HG03442 (cell line): ENCODE results near the gene CD300A.
A peak's percentile ranks its signal among the peaks of the same experiment; 100 is the strongest.

ENCODE experiments used
- ATAC-seq: cut with Tn5 transposase; IDR thresholded peaks from one replicate; pipeline ENCODE4 v1.9.1; 2021; ENCODE audit warnings: mild to moderate bottlenecking, moderate library complexity; ENCODE audit not compliant: unreplicated experiment

CD300A gene

DNA sequence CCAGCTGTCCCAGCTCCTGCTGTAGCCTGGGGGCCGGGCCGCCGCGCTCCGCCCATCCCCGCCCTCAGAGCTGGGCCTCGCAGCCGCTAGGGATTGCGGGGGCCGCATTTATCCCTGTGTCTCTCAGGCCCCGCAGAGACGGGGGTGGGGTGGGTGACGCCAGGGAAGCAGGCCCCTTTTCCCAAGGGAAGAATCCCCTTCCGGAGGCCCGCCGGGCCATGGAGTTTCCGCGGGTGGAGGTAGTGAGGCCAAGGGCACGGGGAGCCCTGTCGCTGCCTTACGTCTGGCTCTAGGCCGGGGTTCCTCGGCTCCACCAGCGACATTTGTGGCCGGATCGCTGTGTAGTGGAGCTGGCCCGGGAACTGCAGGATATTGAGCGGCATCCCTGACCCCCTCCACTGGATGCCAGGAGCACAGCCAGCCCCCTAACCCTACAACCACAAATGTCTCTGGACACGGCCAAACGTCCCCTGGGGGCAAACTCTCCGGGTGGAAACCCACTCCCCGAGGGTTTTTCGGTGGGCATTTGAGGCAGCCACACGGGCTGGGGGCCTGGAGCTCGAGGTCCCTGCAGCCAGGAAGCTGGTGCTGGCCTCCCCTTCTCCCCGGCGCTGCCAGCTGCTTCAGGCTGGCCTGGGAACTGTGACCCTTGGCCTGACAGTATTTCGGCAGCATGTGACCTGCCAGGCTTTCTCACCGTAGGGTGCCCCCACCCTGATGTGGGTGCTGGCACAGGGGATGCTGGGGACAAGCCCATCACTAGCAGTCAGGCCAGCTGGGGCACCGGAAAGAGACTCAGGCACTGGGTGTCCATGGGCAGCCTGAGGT, 12.0 kb upstream of the CD300A start:
- peak; percentile 84 for ATAC-seq

DNA sequence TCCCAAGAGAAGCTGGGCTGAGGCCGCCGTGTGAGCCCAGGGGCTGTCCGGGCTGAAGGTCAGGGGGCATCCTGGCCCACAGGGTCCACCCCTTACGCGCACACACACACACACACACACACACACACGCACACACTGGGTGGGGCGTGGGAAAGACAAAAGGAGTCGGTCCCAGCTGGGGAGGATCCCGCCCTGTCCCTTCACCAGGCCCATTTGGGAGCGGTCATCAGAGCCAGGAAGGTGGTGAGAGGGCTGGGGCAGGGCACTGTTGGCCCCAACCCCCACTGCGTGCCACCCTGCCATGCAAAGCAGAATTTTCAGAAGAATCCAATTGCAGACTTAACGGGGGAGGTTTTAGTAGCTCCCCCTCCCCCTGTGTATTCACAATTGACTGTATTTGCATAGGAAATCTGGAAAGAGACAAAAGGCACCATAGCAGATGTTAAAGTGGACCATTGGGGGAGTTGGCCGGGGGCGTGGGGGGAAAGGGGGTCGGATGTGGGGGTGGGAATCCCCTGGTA, 11.3 kb upstream of the CD300A start:
- ATAC-seq, result no peak

DNA sequence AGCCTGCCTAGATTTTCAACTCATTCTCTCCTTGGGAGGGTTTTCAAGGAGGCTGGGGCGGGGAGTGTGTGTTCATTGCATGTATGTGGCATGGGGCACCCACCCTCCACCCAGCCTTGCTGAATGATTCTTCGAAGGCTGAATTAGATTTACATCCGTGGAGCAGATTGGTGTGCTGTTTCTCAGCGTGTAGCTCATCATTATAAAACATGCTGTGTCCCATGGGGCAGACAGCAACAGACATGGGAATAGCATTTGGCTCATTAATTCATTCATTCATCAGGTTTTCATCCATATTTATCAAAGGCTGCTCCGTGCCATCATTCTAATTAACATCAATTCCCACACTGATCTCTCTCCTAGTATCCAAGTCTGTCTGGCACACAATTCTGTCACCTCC, 10.6 kb upstream of the CD300A start:
- no peak for ATAC-seq

DNA sequence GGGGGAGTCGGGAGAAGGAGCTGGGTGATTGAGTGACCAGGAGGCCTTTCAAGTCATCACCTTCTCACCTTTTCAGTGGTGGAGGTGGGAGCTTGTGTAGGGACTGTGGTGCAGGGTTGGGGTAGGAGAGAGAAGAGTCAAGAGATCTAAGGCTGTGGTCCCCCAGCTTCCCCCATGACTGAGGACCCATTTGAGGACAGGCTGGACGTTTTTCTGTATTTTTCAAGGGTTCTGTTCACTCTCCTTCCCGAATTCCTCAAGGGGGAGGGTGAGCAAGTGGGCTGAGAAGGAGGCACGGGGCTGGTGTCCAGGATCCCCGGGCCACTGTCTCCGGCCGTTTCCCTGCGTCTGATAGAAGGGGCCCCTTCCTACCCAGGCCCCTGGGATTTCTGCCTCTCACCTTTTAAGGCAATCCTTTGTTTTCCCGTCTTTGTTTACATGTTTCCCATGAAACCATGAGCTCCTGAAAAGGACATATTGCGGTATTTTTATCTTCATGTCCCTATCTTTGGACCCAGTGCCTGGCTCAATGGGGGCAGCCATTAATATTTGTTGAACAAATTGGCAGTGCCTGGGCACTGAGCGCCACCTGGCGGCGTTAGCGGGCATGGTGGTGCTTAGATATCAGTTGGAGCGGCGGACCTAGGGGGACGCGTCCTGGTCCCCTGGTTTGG, 9.2 kb upstream of the CD300A start:
- no peak for ATAC-seq

DNA sequence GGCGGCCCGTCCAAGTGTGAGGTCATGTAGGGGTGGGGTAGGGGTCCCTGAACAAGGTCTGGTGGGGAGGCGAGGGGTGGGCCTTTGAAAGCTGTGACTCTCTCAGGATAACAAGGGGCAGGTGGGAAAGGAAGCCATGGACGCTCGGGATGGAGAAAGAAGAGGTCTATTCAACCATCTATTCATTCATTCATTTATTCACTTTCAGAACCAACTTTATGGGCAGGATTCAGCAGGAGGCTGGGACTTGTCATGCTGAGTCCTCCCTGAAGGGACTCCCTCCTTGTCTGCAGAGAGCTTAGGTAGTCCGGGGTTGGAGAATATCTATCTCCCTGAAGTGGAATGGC, 8.6 kb upstream of the CD300A start:
- no peak for ATAC-seq

DNA sequence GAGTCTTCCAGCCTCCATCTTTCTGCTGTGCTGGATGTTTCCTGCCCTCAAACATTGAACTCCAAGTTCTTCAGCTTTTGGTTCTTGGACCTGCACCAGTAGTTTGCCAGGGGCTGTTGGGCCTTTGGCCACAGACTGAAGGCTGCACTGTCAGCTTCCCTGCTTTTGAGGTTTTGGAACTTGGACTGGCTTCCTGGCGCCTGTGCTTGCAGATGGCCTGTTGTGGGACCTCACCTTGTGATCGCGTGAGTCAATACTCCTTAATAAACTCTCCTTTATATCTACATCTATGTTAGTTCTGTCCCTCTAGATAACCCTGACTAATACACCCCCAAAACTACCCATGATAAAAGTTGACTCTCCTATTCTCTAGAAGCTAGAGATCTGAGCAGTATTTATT, 7.6 kb upstream of the CD300A start:
- ATAC-seq, result no peak

DNA sequence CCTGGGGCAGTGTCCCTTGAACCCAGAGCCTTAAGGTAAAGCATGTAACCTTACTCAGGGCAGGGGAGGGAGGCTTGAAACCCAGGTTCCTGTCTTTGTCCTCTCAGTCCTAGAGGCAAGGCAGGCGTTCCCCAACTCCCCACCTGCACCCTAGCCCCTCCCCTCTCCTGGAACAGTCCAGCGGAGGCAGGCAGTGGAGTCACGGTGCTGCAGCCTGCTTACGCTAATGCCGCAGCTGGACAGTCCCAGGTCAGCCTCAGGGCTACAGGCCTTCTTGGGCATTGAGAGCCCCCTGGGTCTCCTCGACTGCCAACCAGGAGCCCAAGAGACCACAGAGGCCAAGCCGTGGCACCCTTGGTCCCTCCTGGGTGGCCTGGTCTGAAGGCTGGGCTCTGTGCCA, 6.8 kb upstream of the CD300A start:
- ATAC-seq, result no peak

DNA sequence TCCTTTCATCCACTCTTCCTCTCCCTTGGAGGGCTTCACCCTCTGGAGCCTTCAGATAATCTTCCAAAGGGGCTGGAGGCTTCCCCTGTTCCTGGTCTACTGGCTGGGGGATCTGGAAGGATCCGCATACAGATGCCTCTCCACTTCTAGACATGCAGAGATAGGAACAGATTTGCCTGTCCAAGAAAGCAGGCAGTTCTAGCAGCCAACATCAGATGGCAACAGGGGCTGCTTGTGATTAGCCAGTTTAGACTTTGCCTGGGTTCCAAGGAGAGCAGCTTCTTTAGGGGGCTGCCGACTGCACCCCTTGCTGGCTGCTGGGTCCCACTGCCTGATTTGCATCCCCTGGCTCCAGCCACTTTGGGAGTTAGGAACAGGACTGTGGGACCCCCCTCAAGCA, 6.2 kb upstream of the CD300A start:
- ATAC-seq, result no peak

DNA sequence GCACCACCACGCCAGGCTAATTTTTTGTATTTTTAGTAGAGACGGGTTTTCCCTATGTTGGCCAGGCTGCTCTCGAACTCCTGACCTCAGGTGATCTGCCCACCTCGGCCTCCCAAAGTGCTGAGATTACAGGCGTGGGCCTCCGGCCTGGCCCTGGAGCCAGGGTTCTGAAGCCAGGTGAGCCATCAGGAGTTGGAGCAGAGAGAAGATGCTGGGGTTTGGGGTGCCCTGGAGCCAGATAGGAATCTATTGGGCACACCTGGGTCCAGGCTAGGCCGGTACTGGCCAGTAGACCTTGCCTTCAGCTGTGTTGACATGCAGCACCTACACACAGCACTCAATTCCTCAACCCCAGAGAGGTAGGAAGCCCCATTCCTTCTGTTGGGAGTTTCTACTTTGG, 5.4 kb upstream of the CD300A start:
- ATAC-seq, result no peak

DNA sequence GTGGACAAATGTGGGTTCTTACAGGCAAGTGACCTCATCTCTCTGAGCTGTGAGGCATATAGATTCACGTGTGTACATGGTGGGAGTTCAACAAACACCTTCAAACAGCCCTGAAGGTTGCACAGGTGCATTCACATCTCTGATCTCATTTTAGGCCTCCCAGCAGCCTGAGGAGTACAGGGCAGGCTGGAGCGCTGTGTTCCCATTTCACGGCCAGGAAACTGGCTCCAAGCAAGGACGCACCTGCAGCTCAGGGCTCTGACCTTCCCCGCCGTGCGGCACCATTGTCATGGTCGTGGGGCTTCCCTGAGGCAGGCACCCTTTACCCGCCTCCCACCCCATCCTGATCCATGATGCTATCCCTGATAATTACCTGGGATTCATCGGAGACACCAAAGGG, 4.8 kb upstream of the CD300A start:
- ATAC-seq, result no peak

DNA sequence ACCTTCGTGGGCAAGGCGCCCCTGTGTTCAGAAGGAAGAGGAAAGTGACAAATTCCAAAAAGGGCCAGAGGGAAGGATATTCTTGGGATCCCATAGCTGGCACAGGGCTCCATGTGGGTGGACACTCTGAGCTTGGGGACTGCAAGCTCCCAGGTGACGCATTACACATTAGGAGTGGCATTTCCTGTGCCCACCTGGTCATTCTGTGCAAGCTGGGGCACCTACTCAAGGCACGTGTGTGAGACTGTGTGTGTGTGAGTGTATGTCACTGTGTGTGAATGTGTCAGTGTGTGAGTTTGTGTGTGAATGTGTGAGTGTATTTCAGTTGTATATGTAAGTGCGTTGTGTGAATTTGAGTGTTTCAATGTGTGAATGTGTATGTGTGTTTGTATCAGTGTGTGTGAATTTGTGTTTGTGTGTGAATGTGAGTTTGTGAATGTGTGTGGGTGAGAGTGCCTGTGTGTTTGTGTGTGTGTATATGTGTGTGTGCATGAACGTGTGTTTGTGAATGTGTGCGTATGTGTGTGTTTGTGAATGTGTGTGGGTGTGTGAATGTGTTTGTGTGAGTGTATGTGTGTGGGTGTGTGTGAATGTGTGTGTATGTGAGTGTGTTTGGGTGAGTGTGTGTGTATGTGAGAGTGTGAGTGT, 1.6 kb upstream of the CD300A start:
- ATAC-seq, result no peak

DNA sequence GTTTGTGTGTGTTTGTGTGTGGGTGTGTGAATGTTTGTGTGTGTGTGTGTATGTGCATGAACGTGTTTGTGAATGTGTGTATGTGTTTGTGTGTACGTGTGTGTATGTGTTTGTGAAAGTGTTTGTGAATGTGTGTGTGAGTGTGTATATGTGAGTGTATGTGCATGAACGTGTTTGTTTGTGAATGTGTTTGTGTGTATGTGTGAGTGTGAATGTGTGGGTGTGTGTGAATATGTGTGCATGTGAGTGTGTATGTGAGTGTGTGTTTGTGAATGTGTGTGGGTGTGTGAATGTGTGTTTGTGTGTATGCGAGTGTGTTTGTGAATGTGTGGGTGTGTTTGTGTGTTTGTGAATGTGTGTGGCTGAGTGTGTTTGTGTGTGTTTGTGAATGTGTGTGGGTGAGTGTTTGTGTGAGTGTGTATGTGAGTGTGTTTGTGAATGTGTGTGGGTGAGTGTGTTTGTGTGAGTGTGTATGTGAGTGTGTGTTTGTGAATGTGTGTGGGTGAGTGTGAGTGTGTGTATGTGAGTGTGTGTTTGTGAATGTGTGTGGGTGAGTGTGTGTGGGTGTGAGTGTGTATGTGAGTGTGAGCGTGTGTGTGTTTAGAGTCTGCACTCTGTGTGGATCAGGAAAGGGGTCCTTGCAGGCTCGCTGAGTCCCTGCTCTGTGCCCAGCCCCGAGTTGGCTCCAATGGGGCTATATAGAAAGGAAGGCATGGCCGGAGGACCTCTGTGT, 890 bp upstream of the CD300A start:
- ATAC-seq, result no peak

DNA sequence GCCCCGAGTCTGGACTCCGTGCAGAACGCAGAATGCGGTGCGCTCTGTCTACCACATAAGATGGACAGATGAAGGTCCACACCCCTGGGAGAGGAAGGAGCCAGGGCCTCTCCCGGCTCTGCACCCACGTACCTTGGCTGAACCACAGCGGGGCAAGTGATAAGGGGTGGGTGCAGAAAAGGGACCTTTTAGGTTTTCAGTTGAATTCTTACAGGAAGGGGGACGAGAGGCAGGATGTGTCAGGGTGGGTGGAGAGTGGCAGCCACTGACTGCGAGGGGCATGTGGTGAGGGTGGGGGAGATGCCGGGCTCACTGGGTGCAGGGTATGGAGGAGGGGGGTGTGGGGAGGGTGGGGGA, 372 bp downstream of the CD300A start:
- ATAC-seq, result no peak

DNA sequence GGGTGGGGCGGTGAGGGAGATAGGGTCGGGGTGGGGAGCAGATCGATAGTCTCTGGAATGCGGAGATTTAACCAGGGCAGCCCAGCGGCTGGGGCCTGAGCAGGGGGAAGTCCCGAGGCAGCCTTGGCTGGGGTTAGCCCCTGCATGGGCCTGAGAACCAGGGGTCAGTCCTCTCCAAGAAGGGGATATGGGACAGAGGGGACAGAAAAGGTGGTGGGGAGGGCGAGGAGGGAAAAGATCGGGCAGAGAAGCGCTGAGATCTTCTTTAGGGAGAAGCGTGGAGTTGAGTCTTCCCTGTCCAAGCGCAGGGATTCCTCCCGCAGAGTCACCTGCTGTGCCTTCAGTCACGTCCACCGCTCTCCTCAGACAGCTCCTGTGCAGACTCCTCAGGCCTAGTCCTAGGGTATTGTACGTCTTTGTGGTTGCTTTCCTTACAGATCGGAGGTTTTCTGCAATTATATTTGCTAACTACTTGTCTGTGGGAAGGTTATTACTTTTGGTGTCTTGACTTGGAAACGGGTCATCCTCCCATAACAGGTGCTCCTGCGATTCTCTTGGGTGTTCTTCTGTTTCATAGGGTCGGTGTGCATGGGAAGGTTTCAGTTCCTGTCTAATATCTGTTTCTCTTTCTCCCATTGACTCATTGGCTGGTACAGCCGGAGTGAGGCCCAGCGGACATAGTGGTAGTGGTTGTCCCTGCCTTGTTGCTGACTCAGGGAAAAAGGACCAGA, 952 bp downstream of the CD300A start:
- peak; percentile 48 for ATAC-seq

DNA sequence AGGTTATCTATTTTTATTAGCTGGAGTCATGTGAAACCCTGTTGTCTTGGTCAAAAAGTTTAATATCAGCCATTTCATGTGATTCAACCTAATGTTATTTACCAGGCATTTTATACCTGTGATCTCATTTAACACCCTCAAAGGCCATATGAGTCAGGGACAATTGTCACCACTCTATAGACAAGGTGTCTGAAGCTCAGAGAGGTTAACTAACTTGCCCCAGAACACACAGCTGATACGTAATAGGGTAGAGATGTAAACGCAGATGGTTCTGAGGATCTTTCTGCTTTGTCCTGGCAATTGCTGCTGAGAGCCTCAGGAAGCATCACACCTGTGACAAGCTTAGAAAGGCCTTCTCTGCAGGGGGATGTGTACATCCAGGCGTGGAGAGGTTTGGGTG, 4.9 kb downstream of the CD300A start:
- ATAC-seq, result no peak

DNA sequence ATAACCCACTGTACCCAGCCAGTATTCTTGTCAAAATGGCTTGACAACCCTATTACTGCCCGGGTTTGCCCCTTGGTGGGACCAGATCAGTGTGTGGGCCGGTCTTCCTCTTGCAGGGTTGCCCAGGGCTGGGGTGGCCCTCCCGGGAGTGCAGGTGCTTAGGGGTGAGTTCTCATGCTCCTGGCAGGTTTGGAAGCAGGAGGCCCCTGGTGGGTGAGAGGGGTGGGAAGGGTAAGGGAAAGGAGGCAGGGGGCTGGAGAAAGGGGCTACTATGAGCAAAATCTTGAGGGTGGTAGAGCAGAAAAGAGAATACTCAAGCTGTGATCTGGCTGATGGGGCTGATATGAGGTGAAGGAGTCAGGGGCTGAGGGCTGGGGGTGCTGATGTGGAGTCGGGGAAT, 6.5 kb downstream of the CD300A start:
- no peak for ATAC-seq

DNA sequence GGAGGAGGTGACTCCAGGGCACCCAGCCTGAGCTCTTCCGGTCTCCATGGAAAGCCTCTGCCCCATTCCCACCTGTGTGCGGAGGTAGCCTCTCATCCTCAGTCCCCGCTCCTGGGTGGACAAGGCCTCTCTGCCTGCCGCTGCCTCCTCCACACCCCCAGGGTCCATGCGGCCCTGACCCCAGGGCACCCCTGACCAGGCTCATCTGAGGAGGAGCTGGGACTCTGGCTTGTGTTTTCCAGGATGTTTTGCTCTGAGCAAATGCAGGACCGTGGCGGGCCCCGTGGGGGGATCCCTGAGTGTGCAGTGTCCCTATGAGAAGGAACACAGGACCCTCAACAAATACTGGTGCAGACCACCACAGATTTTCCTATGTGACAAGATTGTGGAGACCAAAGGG, 6.9 kb downstream of the CD300A start:
- no peak for ATAC-seq

DNA sequence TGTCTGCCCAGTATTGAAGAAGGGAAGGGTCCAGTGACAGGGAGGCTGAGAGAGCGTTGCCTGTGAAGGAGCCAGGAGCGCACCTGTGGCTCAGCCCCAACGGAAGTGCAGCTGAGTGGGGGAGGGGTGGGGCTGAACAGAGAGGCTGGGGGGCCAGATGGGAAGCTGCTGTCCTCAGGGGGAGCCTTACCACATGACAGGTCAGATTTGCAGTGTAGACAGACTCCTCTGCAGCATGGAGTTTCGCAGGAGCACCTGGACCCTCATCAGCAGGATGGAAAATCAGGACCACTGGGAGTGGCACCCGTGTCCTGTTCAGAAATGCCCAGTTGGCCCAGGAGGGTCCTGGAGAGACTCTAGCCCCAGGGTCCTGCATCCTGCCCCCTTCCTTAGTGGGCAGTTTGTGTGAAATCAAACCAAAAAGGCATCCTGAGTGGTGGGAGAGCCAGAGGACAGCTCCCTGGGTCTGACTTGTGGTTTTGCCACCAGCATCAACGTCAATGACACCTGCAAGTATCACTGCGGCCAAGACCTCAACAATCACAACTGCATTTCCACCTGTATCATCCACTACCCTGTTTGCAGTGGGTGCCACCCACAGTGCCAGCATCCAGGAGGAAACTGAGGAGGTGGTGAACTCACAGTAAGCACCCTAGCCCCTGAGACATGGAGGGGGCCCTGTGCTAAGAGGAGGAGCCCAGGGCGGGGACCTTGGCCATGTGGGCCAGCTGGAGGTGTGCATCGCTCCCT, 7.8 kb downstream of the CD300A start:
- no peak for ATAC-seq

DNA sequence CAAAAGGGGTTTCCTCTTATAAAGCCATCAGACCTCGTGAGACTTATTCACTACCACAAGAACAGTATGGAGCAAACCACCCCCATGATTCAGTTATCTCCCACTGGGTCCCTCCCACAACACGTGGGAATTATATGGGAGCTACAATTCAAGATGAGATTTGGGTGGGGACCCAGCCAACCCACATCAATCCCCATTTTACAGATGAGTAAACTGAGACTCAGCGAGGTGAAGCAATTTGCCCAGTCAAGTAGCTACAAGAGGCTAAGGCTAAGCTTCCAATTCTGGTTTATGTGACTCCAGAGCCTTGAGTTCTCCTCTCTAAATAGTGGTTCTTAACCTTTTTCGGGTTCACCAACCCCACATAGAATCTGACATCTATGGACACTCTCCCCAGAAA, 8.8 kb downstream of the CD300A start:
- no peak for ATAC-seq

DNA sequence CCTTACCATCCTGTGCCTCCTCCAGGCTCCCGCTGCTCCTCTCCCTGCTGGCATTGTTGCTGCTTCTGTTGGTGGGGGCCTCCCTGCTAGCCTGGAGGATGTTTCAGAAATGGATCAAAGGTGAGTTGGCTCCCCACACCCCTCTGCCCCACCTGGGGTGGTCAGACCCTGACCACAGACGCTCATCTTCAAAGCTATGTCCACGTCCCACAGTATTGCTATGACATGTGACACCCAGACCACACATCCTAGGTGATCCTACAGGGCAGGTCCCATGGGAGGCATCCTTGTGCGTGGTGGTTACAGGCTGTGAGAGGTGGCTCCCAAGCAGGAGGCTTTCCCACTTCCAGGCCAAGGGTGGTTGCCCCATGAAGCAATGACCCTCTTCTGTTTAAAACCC, 11.0 kb downstream of the CD300A start:
- no peak for ATAC-seq
